ENCODE measurements around the gene C1orf52.

GRCh38 chr1:85279458-85280080 lies 20.1 kb upstream of the C1orf52 start:
- TF ChIP-seq CTCF (conservative IDR thresholded peaks at IDR 0.05; ENCODE audit: low read length) (no peak), EZH2phosphoT487 (IDR thresholded peaks at IDR 0.05; ENCODE audit: borderline replicate concordance, low read depth, low read length) (no peak)
